NOMO-1 (cell line): ENCODE data around the gene LRRFIP2.
"Not testable (repeated sequence)": the region's sequence is repeated elsewhere in the genome, so short reads cannot be mapped to it uniquely, and the experiment has no call there.

Source experiments
- DNase-seq, 2 experiments: peaks; one replicate each; lab custom pipeline; 2025; ENCODE audit not compliant: unreplicated experiment in 2 of 2; lab: John Stamatoyannopoulos, UW

The LRRFIP2 gene

DNA sequence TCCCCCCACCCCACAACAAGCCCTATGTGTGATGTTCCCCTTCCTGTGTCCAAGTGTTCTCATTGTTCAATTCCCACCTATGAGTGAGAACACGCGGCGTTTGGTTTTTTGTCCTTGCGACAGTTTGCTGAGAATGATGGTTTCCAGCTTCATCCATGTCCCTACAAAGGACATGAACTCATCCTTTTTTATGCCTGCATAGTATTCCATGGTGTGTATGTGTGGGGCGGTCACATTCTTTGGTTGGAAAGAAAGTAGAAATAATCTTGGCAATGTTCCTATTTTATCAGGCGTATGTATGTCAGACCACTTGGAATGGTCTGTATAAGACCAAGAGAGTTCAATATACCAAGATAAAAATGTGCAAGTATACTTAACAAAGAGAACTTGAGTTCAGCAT, 52.3 kb downstream of the LRRFIP2 start:
- not testable (repeated sequence) for DNase-seq

DNA sequence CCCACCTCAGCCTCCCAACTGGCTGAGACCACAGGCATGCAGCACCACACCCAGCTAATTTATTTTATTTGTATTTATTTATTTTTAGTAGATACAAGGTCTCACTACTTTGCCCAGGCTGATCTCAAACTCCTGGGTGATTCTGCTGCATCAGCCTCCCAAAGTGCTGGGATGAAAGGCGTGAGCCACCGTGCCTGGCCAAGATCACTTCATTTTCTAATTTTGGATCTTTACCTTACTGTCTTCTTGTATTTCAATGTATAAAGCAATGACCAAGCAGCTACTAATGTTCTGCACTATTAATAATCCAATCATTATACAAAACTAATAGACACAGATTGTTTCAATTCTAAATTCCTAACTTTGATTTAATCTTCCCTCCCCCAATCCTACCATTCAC, 56.2 kb downstream of the LRRFIP2 start:
- DNase-seq, result no peak

DNA sequence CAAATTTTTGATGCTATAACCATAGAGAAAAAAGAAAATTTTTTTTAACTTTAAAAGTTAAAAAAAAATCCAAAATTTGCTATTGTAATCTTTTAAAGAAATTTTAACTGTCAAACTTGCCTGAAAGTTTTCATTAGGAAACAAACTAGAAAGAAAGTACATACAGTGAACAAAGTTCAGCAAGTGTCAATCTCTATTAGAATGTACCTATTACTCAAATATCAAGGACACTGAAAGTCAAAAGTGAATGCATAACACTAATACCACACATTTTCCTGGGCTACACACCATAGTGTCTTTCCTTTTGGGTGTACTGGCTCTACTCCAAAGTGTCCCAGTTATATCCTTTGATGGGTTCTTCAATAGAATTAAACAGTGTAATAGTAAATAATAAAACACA, 56.8 kb downstream of the LRRFIP2 start:
- DNase-seq, result no peak

DNA sequence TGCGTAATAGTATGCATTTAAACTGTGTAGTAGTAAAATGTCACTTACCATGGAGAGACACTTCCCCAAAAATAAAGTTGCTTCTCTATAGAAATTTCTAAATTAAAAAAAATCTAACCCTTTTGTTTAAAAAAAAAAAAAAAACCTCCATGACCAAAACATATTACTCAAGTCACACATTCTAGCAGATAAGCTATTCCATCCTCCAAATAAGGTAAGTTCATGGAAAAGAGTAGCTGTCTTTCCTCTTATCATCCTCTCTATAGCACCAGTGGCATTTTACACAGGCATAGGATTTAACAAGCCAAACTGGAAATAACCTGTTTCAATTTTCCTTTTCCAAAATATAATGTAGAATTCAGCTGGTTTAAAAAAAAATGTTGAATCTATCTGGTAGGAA, 57.4 kb downstream of the LRRFIP2 start:
- DNase-seq, result no peak

DNA sequence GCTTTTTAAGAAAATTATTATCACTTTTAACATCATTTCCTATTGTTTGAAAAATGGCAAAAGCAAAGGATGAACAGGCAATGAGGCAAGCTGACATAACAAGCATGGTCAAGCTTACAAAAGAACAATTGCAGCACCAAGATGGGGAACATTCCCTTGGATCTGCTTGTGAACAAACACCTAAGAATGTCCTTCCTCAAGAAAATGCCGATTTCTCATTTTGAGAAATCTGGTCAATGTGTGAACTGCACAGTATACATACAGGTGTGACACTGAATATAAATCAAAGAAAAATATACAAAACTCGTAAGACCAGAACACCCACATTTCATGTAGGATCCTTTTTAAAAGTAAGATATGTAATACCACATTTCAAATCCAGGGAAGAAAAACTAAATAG, 58.9 kb downstream of the LRRFIP2 start:
- no peak for DNase-seq

DNA sequence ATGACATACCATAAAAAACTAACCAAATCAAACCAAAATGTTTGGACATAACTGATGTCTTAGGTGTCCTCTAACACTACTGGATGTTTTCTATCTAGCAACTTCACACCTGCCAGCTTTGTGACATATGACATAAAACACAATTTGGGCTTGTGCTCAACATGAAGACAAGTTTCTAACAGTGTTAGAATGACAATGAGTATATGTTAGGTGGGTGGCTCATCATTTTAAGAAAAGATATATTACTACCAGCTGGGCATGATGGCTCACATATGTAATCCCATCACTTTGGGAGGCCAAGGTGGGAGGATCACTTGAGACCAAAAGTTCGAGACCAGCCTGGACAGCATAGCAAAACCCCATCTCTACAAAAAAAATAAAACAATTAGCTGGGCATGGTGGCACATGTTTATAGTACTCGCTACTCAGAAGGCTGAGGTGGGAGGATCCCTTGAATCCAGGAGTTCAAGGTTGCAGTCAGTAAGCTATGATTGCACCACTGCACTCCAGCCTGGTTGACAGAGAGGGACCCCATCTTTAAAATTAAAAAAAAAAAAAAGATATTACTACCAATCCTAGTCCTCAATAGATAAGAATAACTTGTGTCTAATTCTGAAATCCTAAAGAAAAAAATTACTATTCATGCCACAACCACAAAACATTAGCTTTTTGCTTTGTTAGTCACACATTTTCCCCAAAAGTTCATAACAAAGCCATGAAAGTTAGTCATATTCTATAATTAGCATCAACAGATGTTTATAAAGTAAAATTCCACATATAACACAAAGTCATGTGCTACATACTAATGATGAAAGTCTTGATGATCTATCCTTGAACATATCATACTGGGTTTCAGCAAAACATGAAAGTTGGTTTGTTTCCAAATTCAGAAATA, 59.9 kb downstream of the LRRFIP2 start:
- no peak for DNase-seq

DNA sequence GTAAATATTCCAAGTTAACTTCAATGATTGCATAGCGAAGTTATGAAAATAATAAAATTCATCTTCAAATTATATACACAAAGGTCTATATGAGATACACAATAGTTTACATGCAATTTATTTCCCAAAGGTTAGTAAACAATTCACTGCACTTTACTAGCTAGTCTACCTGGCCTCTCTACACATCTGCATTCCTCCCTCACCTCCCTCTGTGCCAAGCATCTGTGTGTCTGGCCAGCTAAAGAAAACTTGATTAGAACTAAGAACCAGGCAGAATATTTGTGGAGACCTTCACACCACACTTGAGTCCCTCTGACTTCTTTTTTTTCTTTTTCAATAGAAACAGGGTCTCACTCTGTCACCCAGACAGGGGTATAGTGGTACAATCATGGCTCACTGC, 61.4 kb downstream of the LRRFIP2 start:
- DNase-seq, result no peak

DNA sequence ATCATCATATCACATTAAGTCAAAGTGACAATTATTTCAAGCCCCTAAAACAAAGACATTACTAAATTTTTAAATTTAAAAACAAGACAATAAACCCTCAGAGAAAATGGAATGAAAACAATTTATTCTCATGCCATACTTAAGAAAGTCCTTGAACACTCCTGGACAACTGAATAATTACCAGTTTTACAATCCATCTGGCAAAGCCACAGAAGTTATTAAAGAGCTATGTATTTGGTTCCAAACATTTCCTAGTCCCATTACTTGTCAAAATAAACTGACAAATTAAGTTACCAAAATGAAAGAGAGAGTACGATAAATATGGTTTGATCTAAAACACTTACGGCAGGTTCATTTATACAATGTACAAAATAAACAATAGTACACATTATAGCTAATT, 63.2 kb downstream of the LRRFIP2 start:
- DNase-seq, result no peak

DNA sequence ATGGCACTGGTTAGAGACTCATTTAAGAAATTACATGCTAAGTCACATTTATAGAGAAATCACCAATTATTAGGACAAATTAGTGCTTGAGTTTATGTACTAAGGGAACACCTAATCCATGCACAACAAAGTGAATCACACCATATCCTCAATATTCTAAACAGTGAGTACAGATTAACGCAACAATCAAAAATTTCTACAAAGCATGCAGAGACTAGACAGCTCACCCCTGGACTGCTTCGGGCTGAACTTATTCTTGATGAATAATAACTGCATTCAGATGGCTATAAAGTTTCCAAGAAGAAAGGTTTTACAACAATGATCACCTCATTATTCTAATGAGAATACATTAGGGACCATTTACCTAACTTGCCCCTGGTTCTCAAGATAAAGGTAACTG, 66.5 kb downstream of the LRRFIP2 start:
- no peak for DNase-seq

DNA sequence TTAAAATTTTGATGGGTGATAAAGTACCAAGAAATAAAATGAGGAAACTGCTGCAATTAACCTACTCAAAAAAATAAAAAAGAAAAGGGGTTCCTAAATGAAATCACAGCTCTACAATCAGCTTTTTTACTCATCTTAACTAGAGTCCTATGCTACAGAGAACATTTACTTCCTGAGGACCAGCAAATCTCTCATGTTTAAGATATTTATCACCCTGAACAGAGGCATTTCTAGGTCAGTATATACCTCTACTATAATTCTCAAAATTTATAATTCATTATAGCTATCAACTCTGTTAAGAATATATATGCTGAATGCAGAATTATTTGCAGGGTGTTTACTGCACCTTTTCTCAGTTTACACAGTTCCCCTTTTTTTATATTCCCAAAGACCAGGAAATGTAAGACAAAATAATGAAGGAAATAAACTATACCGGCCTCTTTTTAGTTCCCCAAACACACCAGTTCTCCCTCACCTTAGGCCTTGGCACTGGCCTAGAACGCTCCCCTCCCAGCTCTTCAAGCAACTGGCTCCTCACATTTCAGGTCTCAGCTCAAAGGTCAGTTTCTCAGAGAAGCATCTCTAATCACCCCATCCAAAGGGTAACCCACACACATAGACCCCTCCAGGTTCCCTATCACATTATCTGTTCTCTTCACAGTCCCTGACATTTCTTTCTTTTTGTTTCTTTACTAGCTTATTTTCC, 71.1 kb downstream of the LRRFIP2 start:
- DNase-seq, result no peak

DNA sequence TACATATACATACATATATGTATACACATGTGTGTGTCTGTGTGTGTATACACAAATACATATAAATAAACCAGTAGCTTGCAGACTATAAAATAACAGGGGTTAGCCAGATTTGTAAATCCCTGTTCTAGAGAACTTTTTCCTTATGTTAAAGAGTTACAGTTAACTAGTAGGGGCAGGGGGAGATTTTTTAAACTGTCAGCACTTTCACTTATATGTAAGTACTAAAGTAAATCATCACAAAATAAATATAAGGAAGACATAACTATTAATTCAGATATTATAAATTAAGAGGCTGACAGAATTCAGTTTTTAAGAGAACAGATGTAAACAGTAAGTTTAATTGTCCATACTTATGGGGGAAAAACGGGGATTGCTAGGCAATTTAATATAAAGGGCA, 74.0 kb downstream of the LRRFIP2 start:
- DNase-seq, result no peak

DNA sequence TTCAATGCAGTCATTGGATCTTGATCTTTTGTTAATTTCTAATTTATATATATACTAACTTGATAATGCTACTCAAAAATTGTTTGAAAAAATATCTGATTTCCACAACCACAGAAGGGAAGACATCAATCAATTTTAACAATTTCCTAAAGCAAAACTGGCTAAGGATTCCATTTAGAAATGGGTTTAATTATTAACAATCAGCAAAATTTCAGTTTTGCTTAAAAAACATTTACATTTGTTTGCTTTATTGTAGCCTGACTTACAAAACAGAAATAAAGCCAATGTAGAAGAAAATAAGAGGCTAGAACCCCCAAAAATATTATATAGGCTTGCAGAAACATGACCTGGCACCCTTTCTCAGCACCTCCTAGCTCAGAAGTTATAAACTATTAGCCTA, 74.9 kb downstream of the LRRFIP2 start:
- no peak for DNase-seq

DNA sequence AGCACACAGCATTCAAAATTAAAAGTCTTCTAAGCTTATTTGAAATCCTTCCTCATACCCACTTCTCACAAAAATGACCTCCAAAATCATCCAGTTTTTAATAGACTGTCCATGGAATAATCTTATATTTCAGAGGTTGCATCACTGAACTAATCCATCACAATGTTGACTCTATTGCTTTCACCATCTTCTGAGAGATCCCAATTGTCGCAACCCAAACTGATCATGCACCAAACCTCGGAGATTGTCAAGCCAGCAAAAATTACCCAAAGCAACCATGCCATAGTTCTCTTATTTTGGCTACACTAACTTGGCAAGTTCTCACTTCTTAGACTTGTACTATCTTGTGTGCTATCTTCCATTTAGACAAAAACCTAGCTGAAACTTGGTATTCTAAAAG, 75.5 kb downstream of the LRRFIP2 start:
- no peak for DNase-seq

DNA sequence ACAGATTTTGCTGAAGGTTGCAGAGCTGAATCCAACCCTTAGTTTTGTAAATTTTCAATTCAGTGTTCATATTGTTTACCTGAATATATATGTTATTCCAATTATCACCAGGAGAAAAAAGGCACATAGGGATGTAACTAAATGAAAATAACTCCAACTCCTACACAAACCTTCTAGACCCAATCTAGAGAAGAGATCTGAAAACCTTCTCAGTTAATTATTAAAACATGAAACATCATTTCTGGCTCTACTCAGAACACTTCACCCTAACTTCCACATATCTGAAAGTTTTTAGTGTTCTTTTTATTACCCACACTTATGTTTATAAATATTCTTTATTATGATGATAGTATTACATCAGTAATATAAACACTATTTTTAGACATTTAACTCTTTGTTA, 76.6 kb downstream of the LRRFIP2 start:
- DNase-seq, result no peak

DNA sequence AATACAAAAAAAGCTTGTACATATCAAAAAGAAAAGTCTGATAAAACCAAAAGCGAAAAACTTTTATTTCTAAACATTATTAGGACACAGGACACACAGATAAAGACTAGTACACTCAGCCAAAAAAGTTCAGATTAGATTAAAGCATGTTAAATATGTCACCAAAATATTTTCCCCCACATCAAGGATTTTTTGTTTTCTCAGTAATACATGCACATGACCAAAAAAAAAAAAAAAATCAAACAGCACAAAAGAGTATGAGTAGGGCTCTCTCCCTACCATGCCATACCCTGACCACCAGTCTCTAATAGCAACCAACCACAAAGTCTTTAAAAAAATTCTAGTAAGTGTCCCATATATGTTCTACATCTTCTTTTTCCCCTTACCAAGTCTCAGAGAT, 77.4 kb downstream of the LRRFIP2 start:
- no peak for DNase-seq

DNA sequence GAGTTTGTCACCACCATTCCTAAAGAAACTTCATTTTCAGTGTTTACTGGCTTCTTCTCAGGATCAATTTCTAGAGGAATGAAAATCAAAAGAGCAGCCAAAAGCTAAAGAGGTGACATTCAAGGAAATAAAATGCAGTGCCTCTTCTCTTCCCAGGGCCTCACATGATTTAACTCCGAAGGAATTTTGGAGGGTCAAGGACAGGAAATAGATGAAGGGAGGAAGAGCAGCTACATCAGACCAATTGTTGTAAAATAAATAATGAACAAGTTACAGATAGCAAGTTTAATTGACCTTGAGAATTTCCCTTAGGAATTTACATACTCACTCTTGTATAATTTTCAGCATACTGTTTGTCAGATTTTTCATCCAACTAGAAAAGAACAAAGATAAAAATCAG, 78.1 kb downstream of the LRRFIP2 start:
- DNase-seq, result no peak

DNA sequence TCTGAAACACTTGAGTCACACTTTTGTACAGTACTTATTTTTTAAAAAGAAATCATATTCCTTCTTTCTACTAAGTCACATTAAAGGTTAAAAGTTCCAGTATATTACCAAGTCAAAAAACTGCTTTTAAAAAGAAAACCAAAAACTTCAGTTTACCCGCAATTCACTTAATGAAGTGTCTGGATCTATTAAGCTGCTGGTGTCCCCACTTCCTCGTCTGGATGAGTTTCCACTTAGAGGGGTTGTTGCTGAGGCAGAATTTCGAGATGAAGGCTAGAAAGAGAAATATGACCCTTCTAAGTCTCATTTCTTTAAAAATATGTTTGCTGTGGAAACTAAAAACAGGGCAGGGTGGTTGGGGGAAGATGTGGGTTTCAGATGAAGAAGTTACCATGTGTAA, 79.7 kb downstream of the LRRFIP2 start:
- no peak for DNase-seq

DNA sequence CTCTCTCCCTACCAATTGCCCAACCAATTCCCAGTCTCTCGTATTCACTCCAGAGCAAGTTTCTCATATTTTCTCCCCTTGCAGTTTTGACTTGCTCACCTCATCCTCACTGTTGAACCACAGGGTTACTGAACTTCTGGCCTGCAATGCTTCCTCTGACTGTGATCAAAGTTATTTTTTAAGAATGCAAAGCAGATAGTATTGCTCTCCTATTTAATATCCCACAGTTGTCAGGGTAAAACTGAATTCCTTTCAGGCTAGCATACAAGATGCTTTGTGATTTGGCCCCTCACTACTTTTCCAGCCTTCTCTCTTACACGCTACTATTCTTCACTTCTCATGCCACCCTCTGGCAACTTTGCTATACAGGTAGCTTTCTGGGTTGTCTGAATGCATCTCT, 80.9 kb downstream of the LRRFIP2 start:
- no peak for DNase-seq

DNA sequence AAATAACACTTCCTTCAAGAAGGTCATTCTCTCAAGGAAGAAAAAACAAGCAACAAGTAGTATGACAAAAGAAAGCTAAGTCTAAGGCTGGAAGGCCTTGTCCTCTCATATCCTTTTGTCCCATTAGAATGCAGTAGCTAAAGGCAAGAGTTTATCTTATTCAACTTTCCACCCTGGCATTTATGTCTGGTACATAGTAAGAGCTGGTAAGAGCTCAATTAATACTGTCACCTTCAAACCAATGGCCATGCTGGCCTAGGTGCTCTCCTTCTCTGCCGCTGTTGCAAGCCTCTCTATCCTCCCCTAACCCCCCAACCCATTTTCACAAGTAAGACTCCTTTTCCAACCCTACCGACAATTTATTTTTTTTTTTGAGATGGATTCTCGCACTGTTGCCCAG, 81.9 kb downstream of the LRRFIP2 start:
- no peak for DNase-seq

DNA sequence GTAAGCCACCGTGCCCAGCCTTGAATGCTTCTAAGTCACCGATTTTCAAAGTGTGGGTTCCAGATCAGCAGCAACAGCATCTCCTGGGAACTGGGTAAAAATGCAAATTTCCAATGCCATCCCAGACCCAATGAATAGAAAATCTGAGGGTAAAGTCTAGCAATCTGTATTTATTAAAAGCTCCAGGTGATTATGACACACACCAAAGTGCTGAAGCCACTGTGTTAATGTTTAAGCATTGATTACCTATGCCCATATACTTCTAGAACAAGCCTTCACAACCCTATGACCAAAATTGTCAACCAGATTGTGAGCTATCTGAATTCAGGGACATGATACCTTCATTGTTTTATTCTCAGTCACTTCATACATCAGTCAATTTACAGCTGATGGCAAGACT, 86.5 kb downstream of the LRRFIP2 start:
- no peak for DNase-seq

DNA sequence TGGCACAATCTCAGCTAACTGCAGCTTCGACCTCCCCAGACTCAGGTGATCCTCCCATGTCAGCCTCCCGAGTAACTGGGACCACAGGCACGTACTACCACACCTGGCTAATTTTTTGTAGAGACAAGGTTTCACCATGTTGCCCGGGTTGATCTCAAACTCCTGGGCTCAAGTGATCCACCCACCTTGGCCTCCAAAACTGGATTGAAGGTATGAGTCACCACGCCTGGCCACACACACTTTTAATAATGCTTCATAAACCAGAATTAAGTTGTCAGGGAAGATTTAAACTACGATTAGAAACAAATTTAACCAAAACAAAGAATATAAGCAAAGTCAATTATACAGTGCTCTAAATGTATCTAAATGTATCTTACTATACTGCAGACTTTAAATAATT, 87.5 kb downstream of the LRRFIP2 start:
- DNase-seq, result no peak

DNA sequence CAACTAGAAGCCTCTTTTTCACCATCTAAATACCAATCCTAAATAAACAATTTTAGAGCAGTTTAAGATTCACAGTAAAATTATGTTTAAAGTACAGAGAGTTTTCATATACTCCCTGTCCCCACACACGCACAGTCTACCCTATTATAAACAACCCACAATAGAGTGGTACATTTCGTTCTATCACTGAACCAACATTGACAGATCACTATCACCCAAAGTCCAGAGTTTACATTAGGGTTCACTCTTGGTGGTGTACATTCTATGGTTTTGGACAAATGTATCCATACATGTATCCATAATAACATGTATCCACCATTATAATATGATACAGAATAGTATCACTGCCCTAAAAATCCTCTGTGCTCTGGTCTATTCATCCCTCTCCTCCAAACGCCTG, 92.1 kb downstream of the LRRFIP2 start:
- no peak for DNase-seq
